Fibroblast of the conjunctiva (primary cell): ENCODE results near the gene VTI1A.

Experiments
- DNase-seq: peaks from one replicate; pipeline ENCODE4 v3.0.0-alpha.2; 2010; ENCODE audit warnings: low read depth

The VTI1A gene

GRCh38 chr10:112758961-112759360 is 311.9 kb downstream of the VTI1A start:
- no peak for DNase-seq

GRCh38 chr10:112759496-112759895 is 312.5 kb downstream of the VTI1A start:
- DNase-seq, result no peak

GRCh38 chr10:112761256-112761655 is 314.2 kb downstream of the VTI1A start:
- DNase-seq, result no peak

- no peak for DNase-seq
These were observed 317.0 kb downstream of the VTI1A start for GRCh38 chr10:112763916-112764520.

GRCh38 chr10:112765717-112766235 is 318.8 kb downstream of the VTI1A start:
- DNase-seq, result no peak

- DNase-seq, result no peak
These were observed 319.6 kb downstream of the VTI1A start for GRCh38 chr10:112766636-112767035.

GRCh38 chr10:112767156-112767555 is 320.1 kb downstream of the VTI1A start:
- DNase-seq, result no peak

GRCh38 chr10:112768121-112768520 is 321.1 kb downstream of the VTI1A start:
- DNase-seq, result no peak

- DNase-seq, result no peak
These were observed 322.1 kb downstream of the VTI1A start for GRCh38 chr10:112769081-112769480.

GRCh38 chr10:112769611-112770370 is 322.8 kb downstream of the VTI1A start:
- no peak for DNase-seq

GRCh38 chr10:112771733-112772132 is 324.7 kb downstream of the VTI1A start:
- no peak for DNase-seq

- no peak for DNase-seq
These were observed 326.8 kb downstream of the VTI1A start for GRCh38 chr10:112773783-112774182.

GRCh38 chr10:112774210-112774609 is 327.2 kb downstream of the VTI1A start:
- no peak for DNase-seq

- DNase-seq, result no peak
These were observed 327.8 kb downstream of the VTI1A start for GRCh38 chr10:112774798-112775197.

- no peak for DNase-seq
These were observed 328.4 kb downstream of the VTI1A start for GRCh38 chr10:112775381-112775780.

- no peak for DNase-seq
These were observed 329.1 kb downstream of the VTI1A start for GRCh38 chr10:112775892-112776674.

- DNase-seq, result no peak
These were observed 331.6 kb downstream of the VTI1A start for GRCh38 chr10:112778579-112778978.

GRCh38 chr10:112779025-112779770 is 332.2 kb downstream of the VTI1A start:
- no peak for DNase-seq

- no peak for DNase-seq
These were observed 335.3 kb downstream of the VTI1A start for GRCh38 chr10:112782200-112782907.

GRCh38 chr10:112783351-112784021 is 336.5 kb downstream of the VTI1A start:
- DNase-seq, result no peak

GRCh38 chr10:112784022-112784461 is 337.0 kb downstream of the VTI1A start:
- DNase-seq, result no peak
